GM12878 (cell line): ENCODE measurements around the gene PPP2R5B. TPM values are rescaled to one million over a fixed set of nuclear protein-coding genes. Genes with fewer than 3 reads are reported as not detected.

Experiments
- ATF2 ChIP-seq: IDR thresholded peaks from 2 replicates; pipeline ENCODE4 v1.6.1; 2012; ENCODE audit warnings: low read length, inconsistent platforms
- BACH1 ChIP-seq: fragments of 450-650 bp; IDR thresholded peaks from 2 replicates; pipeline ENCODE4 v1.6.1; 2017; ENCODE audit warnings: mild to moderate bottlenecking, borderline replicate concordance
- CEBPZ ChIP-seq: fragments of 150-350 bp; IDR thresholded peaks from 2 replicates; pipeline ENCODE4 v1.6.1; 2016; ENCODE audit warnings: low read depth, low read length
- CREM ChIP-seq: IDR thresholded peaks from 2 replicates; pipeline ENCODE4 v1.6.1; 2014; ENCODE audit warnings: antibody characterized with exemption, low read depth
- EGR1 ChIP-seq, 2 experiments: IDR thresholded peaks; 1 replicate in 1 of 2; 2 replicates in 1 of 2; pipeline ENCODE4 v1.6.1; 2011 to 2012; ENCODE audit warnings: low read depth in 2 of 2, low read length in 2 of 2, borderline replicate concordance in 1 of 2, mild to moderate bottlenecking in 1 of 2, moderate library complexity in 1 of 2
- GATAD2B ChIP-seq: fragments of 450-650 bp; conservative IDR thresholded peaks from 2 replicates; pipeline ENCODE4 v1.6.1; 2017; ENCODE audit warnings: low read depth, mild to moderate bottlenecking, moderate library complexity
- HDGF ChIP-seq: fragments of 450-650 bp; IDR thresholded peaks from 2 replicates; pipeline ENCODE4 v1.6.1; 2016; ENCODE audit warnings: antibody characterized with exemption
- IKZF2 ChIP-seq, 2 experiments: fragments of 450-650 bp; IDR thresholded peaks; 2 replicates each; pipeline ENCODE4 v1.6.1; 2017; ENCODE audit warnings: mild to moderate bottlenecking in 2 of 2, moderate library complexity in 2 of 2
- IRF3 ChIP-seq: fragments of 450-650 bp; IDR thresholded peaks from 2 replicates; pipeline ENCODE4 v1.6.1; 2014; ENCODE audit warnings: mild to moderate bottlenecking
- MEF2A ChIP-seq: IDR thresholded peaks from 2 replicates; pipeline ENCODE4 v1.6.1; 2011; ENCODE audit warnings: low read depth, mild to moderate bottlenecking, low read length, moderate library complexity; ENCODE audit not compliant: insufficient read depth
- PAX5 ChIP-seq: IDR thresholded peaks from 2 replicates; pipeline ENCODE4 v1.6.1; 2011; ENCODE audit warnings: low read depth, low read length, borderline replicate concordance
- POLR2AphosphoS5 ChIP-seq: IDR thresholded peaks from 2 replicates; pipeline ENCODE4 v1.6.1; 2011; ENCODE audit warnings: mild to moderate bottlenecking, low read length, inconsistent platforms
- RAD21 ChIP-seq: IDR thresholded peaks from 2 replicates; pipeline ENCODE4 v1.6.1; 2011; ENCODE audit warnings: mild to moderate bottlenecking, low read depth, low read length, moderate library complexity; ENCODE audit not compliant: insufficient read depth
- SRF ChIP-seq, 2 experiments: IDR thresholded peaks; 2 replicates each; pipeline ENCODE4 v1.6.1; 2011; ENCODE audit warnings: low read depth in 2 of 2, low read length in 2 of 2, mild to moderate bottlenecking in 1 of 2, moderate library complexity in 1 of 2
- STAT1 ChIP-seq: fragments of 450-650 bp; conservative IDR thresholded peaks from 2 replicates; pipeline ENCODE4 v1.6.1; 2014; ENCODE audit warnings: antibody characterized with exemption, mild to moderate bottlenecking
- SUZ12 ChIP-seq: fragments of 200-600 bp; sonication (generic); IDR thresholded peaks from one replicate; pipeline ENCODE4 v1.6.1; 2018; ENCODE audit warnings: antibody characterized with exemption, mild to moderate bottlenecking; ENCODE audit not compliant: unreplicated experiment
- YBX1 ChIP-seq: fragments of 450-650 bp; IDR thresholded peaks from 2 replicates; pipeline ENCODE4 v1.6.1; 2016; ENCODE audit warnings: antibody characterized with exemption
- ZBTB33 ChIP-seq: fragments of 450-650 bp; IDR thresholded peaks from 2 replicates; pipeline ENCODE4 v1.6.1; 2017; ENCODE audit warnings: mild to moderate bottlenecking
- polyA plus RNA-seq, 11 experiments: library from polyadenylated mRNA; depleted of rRNA in 4 of 11; unstranded in 6 of 11; stranded (reverse) in 5 of 11; fragments of >200 nt; fragmentation: Nextera tagmentation in 4 of 11; fragmentation: Illumina TruSeq in 1 of 11; extraction: Ambion mirVana in 4 of 11; extraction: Trizol in 1 of 11; gene quantifications; 1 replicate in 1 of 11; 2 replicates in 10 of 11; pipeline versions ENCODE4 v1.2.1 to v1.2.3, GENCODE V29; 2011 to 2016; ENCODE audit warnings: inconsistent platforms in 2 of 11, missing spikeins in 2 of 11, low read depth in 1 of 11
- total RNA-seq, 4 experiments: library from RNA; depleted of rRNA in 3 of 4; stranded (reverse); fragments of >200 nt in 3 of 4; fragmentation: Illumina TruSeq in 1 of 4; extraction: Trizol in 1 of 4; gene quantifications; 2 replicates each; pipeline versions ENCODE4 v1.2.1 to v1.2.3, GENCODE V29; 2013 to 2021
- TF ChIP-seq, protein P1 (sequence below): IDR thresholded peaks from 2 replicates; pipeline ENCODE4 v1.6.1; 2011; ENCODE audit warnings: borderline replicate concordance, low read depth, mild to moderate bottlenecking, moderate library complexity, mixed read lengths, low read length; ENCODE audit not compliant: insufficient read depth; ENCODE audit errors: extremely low read length
- TF ChIP-seq, protein P2 (sequence below): IDR thresholded peaks from 2 replicates; pipeline ENCODE4 v1.6.1; 2011; ENCODE audit warnings: mild to moderate bottlenecking, low read depth, low read length, moderate library complexity; ENCODE audit not compliant: insufficient replicate concordance

The PPP2R5B gene
- total and polyA plus RNA-seq, 10 of the 15 experiments (the other 5 are each of a cell fraction or from before 2014, with no cell fraction given): 0.08 to 6.7 (median 2.0) TPM

DNA sequence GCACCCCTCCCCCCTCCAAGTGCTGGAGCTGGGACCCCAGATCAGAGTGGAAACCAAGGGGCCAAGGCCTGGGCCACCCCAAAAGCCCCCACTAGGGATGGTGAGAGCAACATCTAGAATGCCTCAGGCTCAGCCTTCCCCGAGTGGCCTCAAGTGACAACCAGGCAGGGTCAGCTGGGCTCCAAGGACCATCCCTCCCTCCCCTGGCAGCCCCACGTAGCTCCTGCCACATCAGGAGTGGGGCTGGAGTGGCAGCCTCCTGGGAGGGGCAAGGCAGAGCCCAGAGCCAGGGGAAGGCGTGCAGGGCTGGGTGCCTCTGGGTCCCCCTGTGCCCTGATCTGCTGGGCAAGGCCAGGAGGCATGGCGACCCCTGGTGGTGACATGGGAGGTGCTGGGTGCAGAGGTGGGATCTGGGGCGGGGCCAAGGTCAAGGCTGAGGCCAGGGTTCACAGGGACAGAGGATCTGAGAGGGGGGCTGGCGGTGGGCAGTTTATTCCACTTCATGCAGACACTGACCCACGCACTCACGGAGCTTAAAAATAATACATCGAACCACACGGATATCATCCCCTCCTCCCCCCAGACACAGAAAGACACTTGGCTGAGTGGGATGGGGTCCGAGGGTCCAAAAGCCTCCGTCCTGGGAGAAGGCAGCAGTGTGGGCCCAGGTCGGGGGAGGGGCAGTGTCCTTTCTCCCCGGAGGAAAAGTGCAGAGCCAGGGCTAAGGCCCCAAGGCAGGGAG, 30.2 kb upstream of the PPP2R5B start (continued):
- no peak for TF ChIP-seq STAT1
- no peak for TF ChIP-seq YBX1
- TF ChIP-seq SUZ12: no peak
- no peak for TF ChIP-seq EGR1 (IDR thresholded peaks at IDR 0.05; ENCODE audit: borderline replicate concordance in 1 of 2, low read depth in 2 of 2, low read length in 2 of 2)
- peak; percentile 94 for TF ChIP-seq RAD21
- no peak for TF ChIP-seq MEF2A
- no peak for TF ChIP-seq PAX5
- no peak for TF ChIP-seq CREM
- no peak for TF ChIP-seq IKZF2 (IDR thresholded peaks at IDR 0.05)
- TF ChIP-seq, protein P1, sequence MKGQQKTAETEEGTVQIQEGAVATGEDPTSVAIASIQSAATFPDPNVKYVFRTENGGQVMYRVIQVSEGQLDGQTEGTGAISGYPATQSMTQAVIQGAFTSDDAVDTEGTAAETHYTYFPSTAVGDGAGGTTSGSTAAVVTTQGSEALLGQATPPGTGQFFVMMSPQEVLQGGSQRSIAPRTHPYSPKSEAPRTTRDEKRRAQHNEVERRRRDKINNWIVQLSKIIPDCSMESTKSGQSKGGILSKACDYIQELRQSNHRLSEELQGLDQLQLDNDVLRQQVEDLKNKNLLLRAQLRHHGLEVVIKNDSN: no peak
- TF ChIP-seq, protein P2, sequence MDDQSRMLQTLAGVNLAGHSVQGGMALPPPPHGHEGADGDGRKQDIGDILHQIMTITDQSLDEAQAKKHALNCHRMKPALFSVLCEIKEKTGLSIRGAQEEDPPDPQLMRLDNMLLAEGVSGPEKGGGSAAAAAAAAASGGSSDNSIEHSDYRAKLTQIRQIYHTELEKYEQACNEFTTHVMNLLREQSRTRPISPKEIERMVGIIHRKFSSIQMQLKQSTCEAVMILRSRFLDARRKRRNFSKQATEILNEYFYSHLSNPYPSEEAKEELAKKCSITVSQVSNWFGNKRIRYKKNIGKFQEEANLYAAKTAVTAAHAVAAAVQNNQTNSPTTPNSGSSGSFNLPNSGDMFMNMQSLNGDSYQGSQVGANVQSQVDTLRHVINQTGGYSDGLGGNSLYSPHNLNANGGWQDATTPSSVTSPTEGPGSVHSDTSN: no peak
- TF ChIP-seq BACH1: no peak
- TF ChIP-seq SRF (IDR thresholded peaks at IDR 0.05; ENCODE audit: low read depth in 2 of 2, low read length in 2 of 2): no peak
- TF ChIP-seq HDGF: peak; percentile 91
- no peak for TF ChIP-seq CEBPZ
- TF ChIP-seq ATF2: no peak
- TF ChIP-seq GATAD2B: 0 out of 2 replicates have a peak, but pooled peaks have one; percentile 35
- TF ChIP-seq IRF3: no peak
- no peak for TF ChIP-seq POLR2AphosphoS5
- TF ChIP-seq ZBTB33: no peak
